ENCODE data around the gene CSMD2. TPM values are rescaled to one million over a fixed set of nuclear protein-coding genes. Genes with fewer than 3 reads are reported as not detected.

The CSMD2 gene
- total and polyA plus RNA-seq, 2 of the 8 experiments (the other 6 are each of a cell fraction or from before 2014, with no cell fraction given) = 7.0 to 14.7 TPM

- H3K79me2 ChIP-seq (ENCODE audit: control insufficient read depth in 1 of 2, insufficient read depth in 2 of 2, low read length in 2 of 2) = peaks cover 0 to 9% of the 10 kb centered on the region in 2 experiments; a peak in 2 of 4 replicates
- H4K5ac ChIP-seq (ENCODE audit: insufficient read length, low read depth, low read length) = no peak overlapping the region
- ChIA-PET CTCF (ENCODE audit: partially characterized antibody) (interaction anchor here (1.2 to 1.5 kb wide), 3 partner anchors 14 to 72 kb away, joined by 3 to 4 read pairs (median 3); no protein-coding TSS in a partner anchor), POLR2A (ENCODE audit: partially characterized antibody) (interaction anchor here (1.0 kb wide), 1 partner anchor 16 kb away, joined by 3 read pairs; no protein-coding TSS in a partner anchor)
- peaks cover 8 to 11% of the 10 kb centered on the region in 2 experiments for H4K20me1 ChIP-seq (replicated peaks in 1 of 2; ENCODE audit: control insufficient read depth in 1 of 2, insufficient read depth in 2 of 2, low read length in 2 of 2)
- TF ChIP-seq SIN3A (conservative IDR thresholded peaks at IDR 0.05 in 1 of 2, IDR thresholded peaks at IDR 0.05 in 1 of 2; ENCODE audit: low read depth in 1 of 2, low read length in 2 of 2) (no peak), RBBP5 (IDR thresholded peaks at IDR 0.05; ENCODE audit: borderline replicate concordance, low read depth, low read length) (no peak), NRF1 (IDR thresholded peaks at IDR 0.05; ENCODE audit: low read depth, low read length) (no peak), KDM1A (IDR thresholded peaks at IDR 0.05; ENCODE audit: borderline replicate concordance, low read length) (no peak), JUND (IDR thresholded peaks at IDR 0.05; ENCODE audit: low read length) (no peak), POLR2AphosphoS5 (IDR thresholded peaks at IDR 0.05; ENCODE audit: low read depth, low read length) (no peak), POLR2A (IDR thresholded peaks at IDR 0.05; ENCODE audit: control extremely low read depth in 1 of 2, low read depth in 2 of 2, low read length in 2 of 2) (no peak), TAF1 (IDR thresholded peaks at IDR 0.05; ENCODE audit: low read depth, low read length) (no peak)
- H3K23me2 ChIP-seq (ENCODE audit: low read depth, low read length) = no peaks in the 10 kb centered on the region
- H2AFZ ChIP-seq (ENCODE audit: low read length) = no peak overlapping the region
- no peaks in the 10 kb centered on the region for H3K27me3 ChIP-seq (replicated peaks in 1 of 4; ENCODE audit: control insufficient read depth in 3 of 4, extremely low read depth in 1 of 4, insufficient read depth in 3 of 4, low read length in 3 of 4)
- DNase-seq (ENCODE audit: low read depth in 1 of 2, low spot score in 2 of 2) (no peak), FAIRE-seq (no peak)
- no peak overlapping the region for H2BK5ac ChIP-seq (ENCODE audit: low read depth, low read length)
- no peak overlapping the region for H4K8ac ChIP-seq (ENCODE audit: extremely low read depth, insufficient read depth, low read length)
- H3K56ac ChIP-seq (replicated peaks; ENCODE audit: insufficient read length, low read depth, low read length) = no peak overlapping the region
- H3K36me3 ChIP-seq (ENCODE audit: control insufficient read depth in 2 of 4, insufficient read depth in 4 of 4, low read length in 3 of 4) = peaks cover 0 to 14% (median 0%) of the 10 kb centered on the region in 4 experiments; a peak in 2 of 8 replicates
- peaks cover 9% of the 10 kb centered on the region for H3K79me1 ChIP-seq (ENCODE audit: low read depth, low read length)
- no peak overlapping the region for H2BK15ac ChIP-seq (ENCODE audit: low read length)
- H2BK20ac ChIP-seq (ENCODE audit: low read length) = no peak overlapping the region
- no peak overlapping the region for H3K4me2 ChIP-seq (ENCODE audit: insufficient read depth in 1 of 2, low read depth in 2 of 2, low read length in 2 of 2)
- no peak overlapping the region for H3K18ac ChIP-seq (ENCODE audit: extremely low read depth, low read length)
- no peak overlapping the region for H3K4ac ChIP-seq (replicated peaks; ENCODE audit: insufficient read length, low read depth, low read length)
- no peak overlapping the region for H2BK120ac ChIP-seq (replicated peaks; ENCODE audit: low read depth, low read length)
- H3K9ac ChIP-seq (replicated peaks in 1 of 4; ENCODE audit: extremely low read depth in 1 of 4, low read depth in 3 of 4, low read length in 3 of 4) = no peak overlapping the region
- H4K91ac ChIP-seq (replicated peaks; ENCODE audit: insufficient read length, low read length) = no peak overlapping the region
- H3K23ac ChIP-seq (ENCODE audit: insufficient read length) = no peak overlapping the region
- peaks cover 4 to 10% (median 6%) of the 10 kb centered on the region in 4 experiments; a peak in 6 of 7 replicates for H3K4me1 ChIP-seq (replicated peaks in 1 of 4; ENCODE audit: control insufficient read depth in 3 of 4, insufficient read depth in 4 of 4, low read length in 3 of 4)
- 96% methylated on average over 2 of the region's 2 CpGs; no CpG with 5 or more reads in 1 of the 2 experiments for WGBS, 2 experiments (ENCODE audit: extremely low coverage in 1 of 2, insufficient coverage in 1 of 2, insufficient read length in 1 of 2, insufficient replicate concordance in 2 of 2, low coverage in 1 of 2, low lambda C conversion rate in 2 of 2, missing lambda C conversion rate in 1 of 2)
- no peak overlapping the region for H3K27ac ChIP-seq (ENCODE audit: low read depth, low read length)
- no peak overlapping the region for H3K4me3 ChIP-seq (ENCODE audit: extremely low read depth in 1 of 4, insufficient read depth in 2 of 4, low read depth in 3 of 4, low read length in 4 of 4)
- H2BK12ac ChIP-seq (ENCODE audit: low read depth, low read length) = no peak overlapping the region
- no peak overlapping the region for H2AK5ac ChIP-seq (ENCODE audit: low read depth, low read length)
- H3K14ac ChIP-seq (ENCODE audit: insufficient read length) = no peak overlapping the region
- peaks cover 11 to 13% of the 10 kb centered on the region in 2 experiments for H3K9me3 ChIP-seq (ENCODE audit: insufficient read depth in 2 of 2, low read depth in 1 of 2, low read length in 1 of 2)
Measured at GRCh38 chr1:34053660-34054059, 111.4 kb downstream of the CSMD2 start.
